Spleen (tissue), 11 donors: ENCODE results near the gene MAN2B1. TPM values are rescaled to one million over a fixed set of nuclear protein-coding genes. Genes with fewer than 3 reads are reported as not detected.

Experiments
- DNase-seq: peaks from one replicate; pipeline ENCODE4 v3.0.0-alpha.2; 2020
- H3K27ac ChIP-seq, 8 donors: fragments of 200-600 bp; sonication (generic) in 7 of 8; 1 replicate in 4 of 8; 2 replicates in 4 of 8; pipeline versions ENCODE4 v1.5.0 to v1.8.0; 2016 to 2021; ENCODE audit warnings: inconsistent platforms in 4 of 8, mild to moderate bottlenecking in 4 of 8, moderate library complexity in 1 of 8
- H3K27me3 ChIP-seq, 7 donors: fragments of 200-600 bp; sonication (generic) in 6 of 7; replicated peaks in 1 of 7; 1 replicate in 4 of 7; 2 replicates in 3 of 7; pipeline versions ENCODE4 v1.5.0 to v1.8.0; 2016 to 2021; ENCODE audit warnings: inconsistent platforms in 3 of 7, mild to moderate bottlenecking in 1 of 7
- H3K36me3 ChIP-seq, 6 donors: fragments of 200-600 bp; sonication (generic) in 5 of 6; 1 replicate in 4 of 6; 2 replicates in 2 of 6; pipeline versions ENCODE4 v1.5.0 to v1.8.0; 2016 to 2021; ENCODE audit warnings: inconsistent platforms in 2 of 6
- H3K4me1 ChIP-seq, 6 donors: fragments of 200-600 bp; sonication (generic) in 5 of 6; 1 replicate in 3 of 6; 2 replicates in 3 of 6; pipeline versions ENCODE4 v1.5.0 to v1.8.0; 2016 to 2021; ENCODE audit warnings: inconsistent platforms in 3 of 6
- H3K4me3 ChIP-seq, 8 donors: fragments of 200-600 bp; sonication (generic) in 7 of 8; 1 replicate in 4 of 8; 2 replicates in 4 of 8; pipeline versions ENCODE4 v1.5.0 to v1.8.0; 2016 to 2021; ENCODE audit warnings: inconsistent platforms in 4 of 8, mild to moderate bottlenecking in 4 of 8, moderate library complexity in 2 of 8
- H3K9me3 ChIP-seq, 8 donors: fragments of 200-600 bp; sonication (generic) in 7 of 8; 1 replicate in 4 of 8; 2 replicates in 4 of 8; pipeline versions ENCODE4 v1.5.0 to v1.8.0; 2016 to 2021; ENCODE audit warnings: inconsistent platforms in 4 of 8
- CTCF ChIP-seq, 11 experiments: fragments of 200-600 bp in 7 of 11; fragments of 450-650 bp in 4 of 11; sonication (generic) in 4 of 11; IDR thresholded peaks in 8 of 11; conservative IDR thresholded peaks in 3 of 11; 1 replicate in 7 of 11; 2 replicates in 4 of 11; pipeline versions ENCODE4 v1.4.0 to v1.8.0; 2016 to 2021; ENCODE audit warnings: antibody characterized with exemption in 11 of 11, inconsistent platforms in 4 of 11, mild to moderate bottlenecking in 1 of 11
- POLR2A ChIP-seq, 3 donors: fragments of 450-650 bp; IDR thresholded peaks; one replicate each; pipeline ENCODE4 v1.5.1; 2017; ENCODE audit warnings: antibody characterized with exemption in 3 of 3, mild to moderate bottlenecking in 1 of 3
- POLR2AphosphoS5 ChIP-seq, 3 donors: sonication (generic); formaldehyde crosslinking; IDR thresholded peaks; one replicate each; pipeline ENCODE4 v1.5.1; 2017; ENCODE audit warnings: antibody characterized with exemption in 3 of 3
- WGBS, 5 donors: extraction: QIAGEN DNeasy Blood & Tissue Kit in 3 of 5; methylation state at CpG; one replicate each; pipeline versions ENCODE4 v1.1.5 to v1.1.7; 2013 to 2018; 5-methylcytosine and 5-hydroxymethylcytosine counted together
- intact Hi-C: fragments of 100-400 bp; cut with DNase I; formaldehyde crosslinking; loops from one replicate; pipeline ENCODE4 v1.15.0; 2023; ENCODE audit warnings: low total_unique reads
- polyA plus RNA-seq, 3 donors: library from polyadenylated mRNA; stranded (reverse); fragments of 200-250 nt; gene quantifications; one replicate each; pipeline ENCODE4 v1.2.1, GENCODE V29; 2013
- total RNA-seq, 7 donors: library from RNA; depleted of rRNA in 3 of 7; stranded (reverse); fragments of >200 nt in 3 of 7; fragmentation: NEBNext Ultra II Directional in 4 of 7; extraction: Animal tissue kit (Norgen Biotek cat#: 25700) in 4 of 7; gene quantifications; one replicate each; pipeline versions ENCODE4 v1.1.0 to v1.2.1, GENCODE V29; 2016 to 2021
- donor health status: healthy with polysubstance abuse.
- donor health status: DM: no; HTN: no; CAD: no; lungs with moderate emphysema.
- donor health status: DM: no; HTN: no; CAD: no.
- donor health status: Bipolar disorder and iron deficiency.
- donor health status: healthy.
- donor health status: DM: no; HTN: no; CAD: no.
- donor health status: DM: yes; HTN: yes; CAD: no.

The MAN2B1 gene
- total and polyA plus RNA-seq, 10 donors: 50.6 to 288 (median 190) TPM

DNA sequence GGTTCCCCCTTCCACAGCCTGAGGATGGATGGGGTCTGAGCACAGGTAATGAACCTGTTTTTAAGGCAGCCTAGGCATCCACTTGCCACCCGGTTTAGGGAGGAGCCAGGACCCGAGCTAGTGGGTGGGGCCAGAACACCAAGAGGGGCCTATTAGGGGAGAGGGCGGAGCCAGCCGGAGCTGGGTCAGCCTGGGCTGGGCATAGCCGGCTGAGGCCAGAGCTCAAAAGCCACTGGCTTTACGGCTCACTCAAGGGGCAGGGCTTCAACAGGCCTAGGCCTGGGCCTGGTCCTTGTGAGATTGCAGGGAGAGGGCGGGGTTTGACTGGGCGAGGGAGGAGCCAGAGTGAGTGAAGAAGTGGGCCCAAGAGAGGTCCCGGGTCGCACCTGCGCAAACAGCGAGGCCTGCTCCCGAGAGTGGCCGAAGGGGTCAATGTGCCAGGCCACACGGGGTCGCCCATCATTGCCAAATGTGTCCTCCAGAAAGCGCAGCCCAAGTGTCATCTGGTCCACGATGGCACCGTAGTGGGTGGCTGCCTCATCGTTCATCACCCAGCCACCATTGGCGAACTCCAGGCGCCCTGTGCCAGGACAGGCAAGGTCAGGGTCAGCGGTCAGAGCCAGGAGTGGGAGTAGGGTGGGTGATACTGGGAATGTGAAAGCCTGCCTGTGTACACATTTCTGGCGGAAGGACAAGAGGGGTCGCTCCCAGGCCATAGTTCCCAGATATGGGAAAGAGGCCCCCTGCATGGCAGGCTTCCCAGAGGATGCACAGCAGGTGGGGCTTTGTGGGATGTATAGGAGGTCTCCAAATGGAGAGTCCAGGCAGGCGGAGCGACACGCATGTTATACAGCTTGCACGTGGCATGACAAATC is 1.9 kb downstream of the MAN2B1 start:
- TF ChIP-seq POLR2AphosphoS5 (IDR thresholded peaks at IDR 0.05) (peak in 1 of 3 donors; percentile 27), POLR2A (IDR thresholded peaks at IDR 0.05) (no peak), CTCF (IDR thresholded peaks at IDR 0.05 in 8 of 11, conservative IDR thresholded peaks at IDR 0.05 in 3 of 11) (no peak)
- H3K4me1 ChIP-seq: peaks cover 24 to 59% (median 47%) of the 10 kb centered on the region in 6 donors
- H3K27ac ChIP-seq: peak overlapping the region in 7 of 8 donors; percentile 76 to 92 (median 87)
- WGBS, 5 donors: 72 to 89% (median 80%) methylated on average over 23 to 29 of the region's 29 CpGs
- peak overlapping the region in 4 of 8 donors; percentile 68 to 98 (median 82) for H3K4me3 ChIP-seq
- intact Hi-C loops: no loop called here
- peaks cover 0 to 64% (median 54%) of the 10 kb centered on the region in 6 donors for H3K36me3 ChIP-seq
- DNase-seq: peak; percentile 84
- no peaks in the 10 kb centered on the region for H3K9me3 ChIP-seq
- H3K27me3 ChIP-seq: no peaks in the 10 kb centered on the region

DNA sequence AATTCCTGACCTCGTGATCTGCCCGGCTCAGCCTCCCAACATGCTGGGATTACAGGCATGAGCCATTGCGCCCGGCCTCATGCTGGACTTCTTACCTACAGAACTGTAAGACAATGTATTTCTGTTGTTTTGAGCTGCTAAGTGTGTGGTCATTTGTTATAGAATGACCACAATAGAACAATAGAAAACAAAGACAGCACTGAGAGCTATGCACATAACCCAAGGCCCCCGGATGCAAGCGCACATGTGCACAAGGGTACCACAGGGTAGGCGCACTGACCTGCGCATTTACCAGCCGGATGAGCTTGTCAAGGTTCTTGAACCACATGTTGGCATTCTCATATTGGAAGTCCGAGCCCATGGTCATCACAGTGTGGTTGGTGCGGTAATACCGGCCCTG is 5.6 kb downstream of the MAN2B1 start:
- Histone ChIP-seq H3K9me3 (no peaks in the 10 kb centered on the region), H3K27ac (no peak overlapping the region), H3K4me1 (peaks cover 8 to 27% (median 21%) of the 10 kb centered on the region in 6 donors), H3K36me3 (peaks cover 0 to 92% (median 87%) of the 10 kb centered on the region in 6 donors), H3K27me3 (no peaks in the 10 kb centered on the region), H3K4me3 (no peak overlapping the region)
- WGBS, 5 donors: 87 to 98% (median 93%) methylated on average over 10 to 12 of the region's 12 CpGs
- no peak for TF ChIP-seq POLR2A (IDR thresholded peaks at IDR 0.05)
- TF ChIP-seq POLR2AphosphoS5 (IDR thresholded peaks at IDR 0.05): peak in 1 of 3 donors; percentile 11
- intact Hi-C loops: no loop called here
- no peak for DNase-seq

DNA sequence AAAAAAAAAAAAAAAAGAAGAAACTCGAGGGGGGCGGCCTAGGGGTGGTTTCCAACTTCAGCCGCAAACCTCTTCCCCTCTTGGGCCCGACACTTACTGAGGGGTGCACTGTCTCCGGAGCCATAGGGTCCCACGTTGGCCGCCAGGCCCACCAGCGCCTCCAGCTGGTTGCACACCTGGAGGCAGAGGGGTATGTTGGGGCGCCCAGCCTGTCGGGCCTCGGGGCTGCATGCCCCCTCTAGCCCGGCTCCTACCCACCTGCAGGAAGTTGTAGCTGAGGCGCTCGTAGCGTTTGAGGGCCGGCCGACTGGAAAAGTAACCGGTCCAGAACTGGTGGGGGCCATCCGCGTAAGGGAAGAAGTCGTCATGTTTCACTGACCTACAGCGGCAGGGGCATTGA is 8.6 kb downstream of the MAN2B1 start:
- Histone ChIP-seq H3K4me1 (no peaks in the 10 kb centered on the region), H3K27ac (no peak overlapping the region), H3K4me3 (no peak overlapping the region), H3K36me3 (peaks cover 0 to 100% (median 92%) of the 10 kb centered on the region in 6 donors), H3K9me3 (no peaks in the 10 kb centered on the region), H3K27me3 (no peaks in the 10 kb centered on the region)
- DNase-seq: no peak
- TF ChIP-seq CTCF (IDR thresholded peaks at IDR 0.05 in 8 of 11, conservative IDR thresholded peaks at IDR 0.05 in 3 of 11) (no peak), POLR2AphosphoS5 (IDR thresholded peaks at IDR 0.05) (peak in 1 of 3 donors; percentile 14)
- WGBS, 5 donors: 91 to 96% (median 95%) methylated on average over 22 of the region's 22 CpGs
- intact Hi-C loops: no loop called here

GRCh38 chr19:12656899-12657571 is 9.5 kb downstream of the MAN2B1 start:
- H3K9me3 ChIP-seq: no peaks in the 10 kb centered on the region
- H3K4me3 ChIP-seq: no peak overlapping the region
- H3K27ac ChIP-seq: no peak overlapping the region
- no peak for TF ChIP-seq CTCF (IDR thresholded peaks at IDR 0.05 in 8 of 11, conservative IDR thresholded peaks at IDR 0.05 in 3 of 11)
- no peak for TF ChIP-seq POLR2AphosphoS5 (IDR thresholded peaks at IDR 0.05)
- TF ChIP-seq POLR2A (IDR thresholded peaks at IDR 0.05): no peak
- H3K36me3 ChIP-seq: peaks cover 0 to 100% (median 83%) of the 10 kb centered on the region in 6 donors
- H3K4me1 ChIP-seq: no peaks in the 10 kb centered on the region
- intact Hi-C loops: no loop called here
- no peaks in the 10 kb centered on the region for H3K27me3 ChIP-seq
- DNase-seq: no peak
- 84 to 89% (median 88%) methylated on average over 47 to 50 of the region's 50 CpGs for WGBS, 5 donors
